ENCODE results near the gene CLIP4.
A peak's percentile ranks its signal among the peaks of the same experiment; 100 is the strongest.
"Not testable (repeated sequence)": the region's sequence is repeated elsewhere in the genome, so short reads cannot be mapped to it uniquely, and the experiment has no call there.

Gene CLIP4

DNA sequence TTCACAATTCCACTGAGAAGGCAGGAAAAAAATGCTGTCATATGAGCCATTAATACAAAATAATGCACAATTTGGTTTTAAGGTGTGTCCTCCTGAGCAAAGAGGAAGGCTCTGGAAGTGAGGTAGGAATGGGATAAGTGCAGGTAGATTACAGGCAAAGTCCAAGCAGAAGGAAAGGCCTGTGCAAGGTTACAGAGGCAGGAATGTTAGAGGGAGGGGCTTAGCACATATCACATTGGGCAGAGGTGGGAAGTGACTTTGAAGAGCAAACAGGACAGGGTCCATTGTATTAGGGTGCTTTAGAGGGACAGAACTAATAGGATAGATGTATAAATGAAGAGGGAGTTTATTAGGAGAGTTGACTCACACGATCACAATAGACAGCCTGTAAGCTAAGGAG is 14.7 kb upstream of the CLIP4 start:
- no peak for DNase-seq (ENCODE audit: low spot score)

- DNase-seq (ENCODE audit: low spot score), result no peak
These were observed 10.5 kb upstream of the CLIP4 start for GRCh38 chr2:29104688-29105087.

DNA sequence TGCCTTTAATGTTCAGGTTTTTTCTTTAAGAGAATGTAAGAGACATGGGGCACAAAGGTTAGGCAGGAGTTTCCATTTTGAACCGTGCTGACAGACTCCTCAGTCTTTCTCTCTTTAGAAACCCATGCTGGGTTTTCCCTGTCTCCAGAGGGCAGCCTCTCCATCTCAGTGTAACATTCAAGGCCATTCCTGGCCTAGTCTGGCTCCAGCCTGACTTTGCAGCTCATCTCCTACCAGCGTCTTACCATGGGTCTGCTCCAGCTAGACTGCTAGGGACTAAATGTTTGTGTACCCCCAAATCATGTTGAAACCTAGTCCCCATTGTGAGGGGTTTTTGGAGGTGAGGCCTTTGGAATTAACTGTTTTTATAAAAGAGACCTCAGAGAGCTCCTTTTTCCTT is 9.8 kb upstream of the CLIP4 start:
- no peak for DNase-seq (ENCODE audit: low spot score)

GRCh38 chr2:29106256-29106655 is 9.0 kb upstream of the CLIP4 start:
- no peak for DNase-seq (ENCODE audit: low spot score)

DNA sequence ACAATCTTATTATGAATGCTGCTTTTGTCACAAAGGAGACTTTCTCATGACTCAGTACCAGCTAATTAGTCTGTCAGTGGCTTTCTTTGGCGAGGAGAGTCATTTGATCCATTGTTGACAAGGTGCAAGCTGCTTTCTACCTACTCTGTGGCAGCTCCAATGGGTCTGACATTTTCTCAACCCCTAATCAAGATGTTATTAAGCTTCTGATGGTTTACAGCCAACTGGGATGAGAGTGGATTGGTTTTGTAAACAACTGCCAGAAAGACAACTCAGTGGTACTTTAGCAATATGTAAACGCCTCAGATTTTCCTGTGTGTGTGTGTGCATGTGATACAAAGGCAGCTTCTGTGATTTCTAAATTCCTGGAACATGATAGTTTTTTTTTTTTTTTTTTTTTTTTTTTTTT is 8.2 kb upstream of the CLIP4 start:
- no peak for DNase-seq (ENCODE audit: low spot score)

DNA sequence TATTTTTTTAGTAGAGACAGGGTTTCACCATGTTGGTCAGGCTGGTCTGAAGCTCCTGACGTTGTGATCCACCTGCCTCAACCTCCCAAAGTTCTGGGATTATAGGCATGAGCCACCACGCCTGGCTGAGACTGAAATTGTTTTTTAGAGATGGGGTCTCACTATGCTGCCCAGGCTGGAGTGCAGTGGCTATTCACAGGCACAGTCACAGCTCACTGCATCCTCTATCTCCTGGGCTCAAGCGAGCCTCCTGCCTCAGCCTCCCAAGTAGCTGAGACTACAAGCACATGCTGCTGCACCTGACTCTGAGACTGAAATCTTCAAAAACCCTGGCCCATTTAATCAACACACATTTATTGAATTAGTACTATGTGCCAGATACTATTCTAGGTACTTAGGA is 7.7 kb upstream of the CLIP4 start:
- DNase-seq (ENCODE audit: low spot score), result not testable (repeated sequence)

DNA sequence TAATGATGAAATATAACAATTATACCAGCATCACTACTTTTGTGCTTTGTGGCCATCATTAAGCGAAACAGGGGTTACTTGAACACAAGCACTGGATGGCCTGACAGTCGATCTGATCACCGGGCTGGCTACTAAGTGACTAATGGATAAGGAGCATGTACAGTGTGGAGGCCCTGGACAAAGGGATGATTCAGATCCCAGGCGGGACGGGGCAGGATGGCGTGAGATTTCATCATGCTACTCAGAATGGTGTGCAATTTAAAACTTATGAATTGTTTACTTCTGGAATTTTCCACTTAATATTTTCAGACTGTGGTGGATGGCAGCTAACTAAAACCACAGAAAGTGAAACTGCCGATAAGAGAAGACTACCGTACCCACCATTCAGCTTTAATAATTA is 7.0 kb upstream of the CLIP4 start:
- peak; percentile 72 for DNase-seq (ENCODE audit: low spot score)

DNA sequence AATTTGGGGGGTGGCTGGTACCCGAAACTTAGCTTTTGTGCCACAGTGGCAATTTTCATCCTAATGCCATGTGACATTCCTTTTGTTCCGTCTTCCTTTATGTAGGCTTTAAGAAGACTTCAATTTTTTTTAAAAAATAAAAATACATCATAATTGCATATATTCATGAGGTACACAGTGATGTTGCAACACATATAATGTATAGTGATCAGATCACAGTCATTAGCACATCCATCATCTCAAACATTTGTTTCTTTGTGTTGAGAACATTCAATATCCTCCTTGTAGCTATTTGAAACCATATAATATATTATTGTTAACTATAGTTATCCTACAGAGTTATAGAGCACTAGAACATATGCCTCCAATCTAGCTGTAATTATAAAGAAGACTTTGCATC is 6.0 kb upstream of the CLIP4 start:
- no peak for DNase-seq (ENCODE audit: low spot score)

DNA sequence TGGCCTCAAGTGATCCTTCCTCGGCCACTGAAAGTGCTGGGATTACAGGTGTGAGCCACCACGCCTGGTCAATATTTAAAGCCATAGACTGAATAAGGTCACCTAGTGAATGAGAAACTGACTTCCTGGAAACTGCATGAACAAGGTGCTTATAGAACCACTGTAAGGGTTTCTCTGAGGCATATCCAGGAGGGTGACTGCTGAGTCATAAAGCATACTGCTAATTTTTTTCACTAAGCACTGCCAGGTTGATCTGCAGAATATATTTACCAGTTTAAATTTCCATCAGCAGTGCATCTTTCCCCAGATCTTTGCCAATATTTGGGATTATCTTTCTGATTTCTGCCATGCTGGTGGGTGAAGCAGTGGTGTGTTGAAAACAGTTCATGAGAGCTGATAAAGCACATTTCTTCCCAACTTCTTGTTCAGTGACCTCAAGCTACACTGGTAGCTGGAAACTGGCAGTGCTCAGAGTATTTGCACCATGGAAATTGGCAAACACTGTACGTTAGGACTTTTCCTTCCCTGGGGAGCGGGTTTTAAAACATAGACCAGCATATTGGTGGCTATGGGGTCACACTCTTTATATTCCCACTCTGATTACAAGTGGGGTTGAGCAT is 4.2 kb upstream of the CLIP4 start:
- DNase-seq (ENCODE audit: low spot score), result no peak

- no peak for DNase-seq (ENCODE audit: low spot score)
These were observed 2.8 kb upstream of the CLIP4 start for GRCh38 chr2:29112379-29112778.

DNA sequence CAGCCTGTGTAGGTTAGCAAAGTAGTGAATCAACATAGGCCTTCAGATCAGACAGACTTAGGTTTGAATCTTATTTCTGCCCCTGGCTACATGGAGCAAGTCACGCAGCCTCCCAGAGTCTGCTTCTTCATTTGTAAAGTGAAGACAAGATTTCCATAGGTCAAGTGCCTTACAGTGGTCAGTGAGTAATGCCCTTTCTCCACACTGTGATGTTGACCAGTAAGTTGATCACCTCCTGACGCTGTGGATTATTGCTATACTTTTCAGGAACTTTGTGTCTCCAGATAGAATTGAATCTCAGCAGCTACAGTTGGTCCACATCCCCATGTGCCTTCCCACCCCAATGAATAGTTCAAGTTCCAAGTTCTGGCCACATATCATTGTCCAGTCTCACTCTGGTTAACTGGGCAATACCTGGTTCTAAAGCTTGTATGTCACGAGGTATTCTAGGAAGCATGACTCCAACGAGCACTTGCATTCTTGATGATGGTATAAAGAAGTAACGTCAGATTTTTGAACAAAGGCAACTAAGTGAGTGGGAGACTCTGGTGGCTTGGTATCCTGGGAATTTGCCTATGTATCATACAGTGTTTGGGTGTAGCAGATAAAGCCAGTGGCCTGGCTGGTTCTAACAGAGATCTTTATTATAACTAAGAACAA is 2.1 kb upstream of the CLIP4 start:
- no peak for DNase-seq (ENCODE audit: low spot score)

GRCh38 chr2:29113891-29114321 is 1.3 kb upstream of the CLIP4 start:
- DNase-seq (ENCODE audit: low spot score), result peak; percentile 72

DNA sequence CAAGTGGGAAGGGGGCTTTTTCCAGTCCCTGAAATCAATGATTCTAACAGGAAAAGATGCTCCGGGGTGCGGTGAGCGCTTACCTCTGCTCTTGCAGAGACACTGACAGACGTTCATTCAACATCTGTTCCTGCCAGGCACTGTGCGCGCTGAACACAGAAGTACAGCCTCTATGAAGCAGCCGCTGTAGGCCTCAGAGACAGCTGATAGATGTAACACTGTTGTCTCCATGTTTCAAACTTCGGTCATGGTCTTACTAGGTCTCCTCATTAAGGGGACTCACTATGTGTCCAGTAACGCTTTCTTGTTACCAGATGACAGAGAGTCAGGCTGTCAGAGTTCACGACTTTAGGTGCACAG is 649 bp upstream of the CLIP4 start:
- DNase-seq (ENCODE audit: low spot score), result no peak

DNA sequence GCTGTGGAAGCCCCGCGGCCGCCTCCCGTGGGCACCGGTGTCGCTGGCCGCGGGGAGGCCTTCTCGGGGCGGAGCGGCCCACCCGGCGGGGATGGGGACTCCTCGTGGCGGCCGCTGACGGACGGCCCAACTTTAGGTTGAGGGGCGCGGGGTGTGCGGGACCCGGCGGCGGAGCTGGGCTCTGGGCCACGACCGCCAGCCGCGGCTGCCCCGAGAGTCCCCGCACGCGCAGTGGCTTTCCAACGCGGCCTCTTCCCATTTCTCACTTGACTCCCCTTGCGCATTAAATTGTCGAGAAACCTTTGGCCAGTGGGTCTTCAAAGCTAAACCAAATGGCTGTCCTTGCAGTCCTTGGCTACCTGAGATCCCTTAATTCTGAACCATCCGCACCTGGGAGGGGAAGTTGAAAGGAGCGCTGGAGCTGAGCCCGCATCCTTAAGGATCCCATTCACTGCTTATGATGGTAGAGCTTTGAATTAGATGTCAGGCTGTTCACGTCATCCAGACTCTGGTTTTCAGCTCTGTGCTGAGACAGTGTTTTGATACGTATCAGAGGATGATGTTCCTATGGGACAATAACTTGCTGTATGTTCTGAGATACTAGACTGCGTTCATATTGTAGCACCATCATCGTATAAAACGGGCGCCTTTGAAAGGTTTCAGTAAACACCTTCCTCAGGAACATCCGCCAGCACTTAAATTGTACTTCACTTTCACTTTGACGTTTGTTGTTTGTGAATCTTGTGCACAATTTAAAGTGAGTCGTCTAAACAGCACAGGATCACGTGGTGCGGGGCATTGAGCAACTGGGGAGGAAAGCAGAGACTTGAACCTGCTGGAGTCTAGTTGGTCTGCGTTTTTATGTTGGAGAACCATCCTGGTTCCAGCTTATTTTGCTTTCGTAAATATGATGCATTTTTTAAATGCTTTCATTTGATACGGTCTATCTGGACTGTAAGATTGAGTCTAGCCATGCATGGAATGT is 874 bp downstream of the CLIP4 start:
- DNase-seq (ENCODE audit: low spot score), result peak; percentile 58

- peak; percentile 28 for DNase-seq (ENCODE audit: low spot score)
These were observed 2.6 kb downstream of the CLIP4 start for GRCh38 chr2:29117636-29118303.

GRCh38 chr2:29119211-29119610 is 4.0 kb downstream of the CLIP4 start:
- DNase-seq (ENCODE audit: low spot score), result no peak

GRCh38 chr2:29120846-29121245 is 5.6 kb downstream of the CLIP4 start:
- DNase-seq (ENCODE audit: low spot score), result no peak

GRCh38 chr2:29123617-29124349 is 8.6 kb downstream of the CLIP4 start:
- DNase-seq (ENCODE audit: low spot score), result peak; percentile 71

DNA sequence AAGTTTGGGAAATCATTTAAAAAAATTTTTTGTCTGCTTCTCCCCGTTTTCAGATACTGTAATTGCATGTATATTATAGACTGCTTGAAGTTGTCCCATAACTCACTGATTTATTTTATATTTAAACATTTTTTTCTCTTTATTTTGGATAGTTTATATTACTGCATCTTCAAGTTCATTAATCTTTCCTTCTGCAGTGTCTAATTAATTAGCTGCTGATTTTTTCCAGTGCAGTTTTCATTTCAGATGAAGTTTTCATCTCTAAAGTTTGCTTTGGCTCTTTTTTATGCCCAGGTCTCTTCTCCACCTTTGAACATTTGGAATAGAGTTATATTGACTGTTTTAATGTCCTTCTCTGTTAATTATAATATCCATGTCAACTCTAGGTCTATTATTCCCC is 9.3 kb downstream of the CLIP4 start:
- no peak for DNase-seq (ENCODE audit: low spot score)

DNA sequence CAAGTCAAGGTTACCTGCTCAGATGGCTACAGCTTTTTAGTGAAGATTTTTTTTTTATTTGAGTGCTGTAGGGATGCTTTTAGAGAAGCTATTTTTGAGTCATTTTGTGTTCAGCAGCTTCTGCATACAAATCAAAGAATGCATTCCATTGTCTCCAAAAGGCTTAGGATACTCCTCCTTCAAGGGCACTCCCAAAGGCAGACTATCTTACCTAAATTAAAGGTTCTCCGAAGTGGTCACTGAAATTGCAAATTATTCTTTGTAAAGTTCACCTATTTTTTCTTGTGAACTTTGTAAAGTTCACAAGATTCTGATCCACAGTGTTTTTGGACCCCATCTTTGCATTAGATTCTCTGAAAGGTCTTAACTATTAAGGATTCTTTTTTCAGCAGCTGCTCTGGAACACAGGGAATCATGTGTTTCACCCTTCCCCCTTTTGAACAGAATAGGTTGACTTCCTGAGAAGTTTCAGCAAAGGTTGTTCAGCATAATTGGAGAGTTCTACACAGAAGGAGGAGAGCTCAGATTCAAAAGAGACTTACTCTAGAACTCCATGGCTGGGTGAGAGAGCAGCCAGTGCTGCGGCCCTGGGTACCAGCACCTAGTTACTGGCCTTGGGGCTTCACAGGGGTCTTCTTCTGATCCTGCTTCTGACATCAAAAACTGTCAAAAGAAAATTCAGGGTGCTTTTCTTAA is 14.5 kb downstream of the CLIP4 start:
- DNase-seq (ENCODE audit: low spot score), result no peak

DNA sequence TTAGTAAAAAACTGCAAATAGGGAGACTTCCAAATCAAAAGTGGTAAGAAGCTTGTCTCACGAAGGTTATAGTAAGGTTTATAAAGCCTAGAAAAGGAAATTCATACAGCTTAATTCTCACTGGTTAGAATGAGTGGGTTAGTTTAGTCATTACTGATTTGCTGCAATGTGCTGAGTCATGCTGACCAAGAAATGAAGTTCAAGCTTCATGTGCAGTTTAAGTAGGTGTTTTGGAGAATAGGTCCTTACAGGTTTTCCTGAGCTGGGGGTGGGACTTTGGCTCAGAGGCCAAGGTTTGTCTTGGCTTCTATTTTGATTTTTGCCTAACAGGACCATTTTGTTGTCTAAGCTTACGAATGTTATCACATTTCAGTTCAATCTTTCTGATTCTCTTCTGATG is 15.1 kb downstream of the CLIP4 start:
- peak; percentile 59 for DNase-seq (ENCODE audit: low spot score)

Measured in AG08395 (cell line).